H1 (cell line): ENCODE data around the gene MARS1. TPM values are rescaled to one million over a fixed set of nuclear protein-coding genes. Genes with fewer than 3 reads are reported as not detected.

Source experiments
- CTCF ChIA-PET: fragments of 300-600 bp; sonication (Branson Sonifier 250); formaldehyde crosslinking; loops from one replicate; lab custom pipeline; 2021; ENCODE audit not compliant: partially characterized antibody; lab: Charles Lee
- POLR2A ChIA-PET: fragments of 300-600 bp; sonication (Branson Sonifier 250); formaldehyde crosslinking; loops from one replicate; lab custom pipeline; 2021; ENCODE audit warnings: inconsistent platforms; ENCODE audit not compliant: partially characterized antibody; lab: Charles Lee
- DNase-seq, 2 experiments: peaks; one replicate each; pipeline versions ENCODE4 v3.0.0 to v3.0.0-alpha.2; 2010 to 2022; ENCODE audit warnings: low spot score in 2 of 2, low read depth in 1 of 2, mixed read lengths in 1 of 2
- FAIRE-seq: peaks from 2 replicates; lab custom pipeline; 2011; peaks lifted over from hg19 to GRCh38; lab: Jason Lieb, UNC
- H2AFZ ChIP-seq: 2 replicates; pipeline ENCODE4 v1.8.1; 2012; ENCODE audit warnings: low read length, inconsistent platforms
- H2AK5ac ChIP-seq: 2 replicates; pipeline ENCODE4 v1.6.1; 2013; ENCODE audit warnings: low read depth, low read length
- H2BK120ac ChIP-seq: replicated peaks from 2 replicates; pipeline ENCODE3; 2013; ENCODE audit warnings: low read depth, low read length, inconsistent platforms
- H2BK12ac ChIP-seq: 2 replicates; pipeline ENCODE4 v1.6.1; 2013; ENCODE audit warnings: low read depth, low read length
- H2BK15ac ChIP-seq: 2 replicates; pipeline ENCODE4 v1.6.1; 2013; ENCODE audit warnings: low read length
- H2BK20ac ChIP-seq: 2 replicates; pipeline ENCODE4 v1.6.1; 2013; ENCODE audit warnings: low read length
- H2BK5ac ChIP-seq: 2 replicates; pipeline ENCODE4 v1.6.1; 2013; ENCODE audit warnings: low read depth, low read length
- H3K14ac ChIP-seq: 2 replicates; pipeline ENCODE4 v1.6.1; 2013; ENCODE audit warnings: inconsistent platforms; ENCODE audit not compliant: insufficient read length
- H3K18ac ChIP-seq: 2 replicates; pipeline ENCODE4 v1.6.1; 2013; ENCODE audit warnings: low read length; ENCODE audit errors: extremely low read depth
- H3K23ac ChIP-seq: 2 replicates; pipeline ENCODE4 v1.6.1; 2013; ENCODE audit warnings: inconsistent platforms; ENCODE audit not compliant: insufficient read length
- H3K23me2 ChIP-seq: 2 replicates; pipeline ENCODE4 v1.6.1; 2013; ENCODE audit warnings: low read depth, low read length
- H3K27ac ChIP-seq: 2 replicates; pipeline ENCODE4 v1.6.1; 2011; ENCODE audit warnings: low read depth, low read length, inconsistent platforms
- H3K27me3 ChIP-seq, 4 experiments: replicated peaks in 1 of 4; 1 replicate in 1 of 4; 2 replicates in 3 of 4; pipeline versions ENCODE4 v1.6.1 to v1.8.1; 2011 to 2013; ENCODE audit warnings: low read length in 3 of 4, mild to moderate bottlenecking in 3 of 4, inconsistent platforms in 2 of 4, mixed read lengths in 2 of 4, moderate library complexity in 1 of 4; ENCODE audit not compliant: control insufficient read depth in 3 of 4, insufficient read depth in 3 of 4; ENCODE audit errors: extremely low read depth in 1 of 4
- H3K36me3 ChIP-seq, 4 experiments: 2 replicates each; pipeline versions ENCODE4 v1.6.1 to v1.8.1; 2011 to 2013; ENCODE audit warnings: mild to moderate bottlenecking in 4 of 4, low read length in 3 of 4, moderate library complexity in 2 of 4, control low read depth in 1 of 4, inconsistent platforms in 1 of 4; ENCODE audit not compliant: insufficient read depth in 4 of 4, control insufficient read depth in 2 of 4
- H3K4ac ChIP-seq: replicated peaks from 2 replicates; pipeline ENCODE3; 2013; ENCODE audit warnings: low read length, low read depth, mixed read lengths, inconsistent platforms; ENCODE audit not compliant: insufficient read length
- H3K4me1 ChIP-seq, 4 experiments: replicated peaks in 1 of 4; 1 replicate in 1 of 4; 2 replicates in 3 of 4; pipeline versions ENCODE4 v1.6.1 to v1.8.1; 2011 to 2013; ENCODE audit warnings: low read length in 3 of 4, inconsistent platforms in 2 of 4, mixed read lengths in 1 of 4; ENCODE audit not compliant: insufficient read depth in 4 of 4, control insufficient read depth in 3 of 4
- H3K4me2 ChIP-seq, 2 experiments: 2 replicates each; pipeline versions ENCODE4 v1.6.1 to v1.8.1; 2011 to 2013; ENCODE audit warnings: low read depth in 2 of 2, low read length in 2 of 2, control low read depth in 1 of 2, inconsistent platforms in 1 of 2, mild to moderate bottlenecking in 1 of 2; ENCODE audit not compliant: insufficient read depth in 1 of 2
- H3K4me3 ChIP-seq, 4 experiments: fragments of 200-600, 300-600 bp in 1 of 4; sonication (generic), shearing (Covaris generic), sonication (Bioruptor Twin) in 1 of 4; 2 replicates each; pipeline versions ENCODE4 v1.5.1 to v1.8.1; 2011 to 2016; ENCODE audit warnings: low read length in 4 of 4, low read depth in 3 of 4, control low read depth in 2 of 4, inconsistent platforms in 2 of 4, mild to moderate bottlenecking in 2 of 4, mixed read lengths in 1 of 4, moderate library complexity in 1 of 4; ENCODE audit not compliant: insufficient read depth in 2 of 4; ENCODE audit errors: extremely low read depth in 1 of 4
- H3K56ac ChIP-seq: replicated peaks from 2 replicates; pipeline ENCODE3; 2013; ENCODE audit warnings: low read depth, mild to moderate bottlenecking, mixed read lengths, low read length, inconsistent platforms; ENCODE audit not compliant: insufficient read length
- H3K79me1 ChIP-seq: 2 replicates; pipeline ENCODE4 v1.6.1; 2013; ENCODE audit warnings: low read depth, low read length, control low read depth
- H3K79me2 ChIP-seq, 2 experiments: 2 replicates each; pipeline versions ENCODE4 v1.6.1 to v1.8.1; 2012 to 2013; ENCODE audit warnings: low read length in 2 of 2, mild to moderate bottlenecking in 2 of 2, inconsistent platforms in 1 of 2; ENCODE audit not compliant: insufficient read depth in 2 of 2, control insufficient read depth in 1 of 2
- H3K9ac ChIP-seq, 4 experiments: replicated peaks in 1 of 4; 1 replicate in 1 of 4; 2 replicates in 3 of 4; pipeline versions ENCODE4 v1.6.1 to v1.8.1; 2011 to 2013; ENCODE audit warnings: low read depth in 3 of 4, low read length in 3 of 4, control low read depth in 2 of 4, mild to moderate bottlenecking in 2 of 4, moderate library complexity in 2 of 4, inconsistent platforms in 1 of 4; ENCODE audit errors: extremely low read depth in 1 of 4
- H3K9me3 ChIP-seq, 2 experiments: 2 replicates each; pipeline versions ENCODE4 v1.6.1 to v1.8.1; 2012 to 2013; ENCODE audit warnings: mild to moderate bottlenecking in 2 of 2, moderate library complexity in 2 of 2, control low read depth in 1 of 2, inconsistent platforms in 1 of 2, low read depth in 1 of 2, low read length in 1 of 2, mixed read lengths in 1 of 2; ENCODE audit not compliant: insufficient read depth in 2 of 2
- H4K20me1 ChIP-seq, 2 experiments: replicated peaks in 1 of 2; 2 replicates each; pipeline versions ENCODE3 to v1.8.1; 2011 to 2013; ENCODE audit warnings: inconsistent platforms in 2 of 2, low read length in 2 of 2, mild to moderate bottlenecking in 1 of 2; ENCODE audit not compliant: insufficient read depth in 2 of 2, control insufficient read depth in 1 of 2
- H4K5ac ChIP-seq: 2 replicates; pipeline ENCODE4 v1.6.1; 2013; ENCODE audit warnings: low read length, low read depth, mixed read lengths, inconsistent platforms; ENCODE audit not compliant: insufficient read length
- H4K8ac ChIP-seq: 2 replicates; pipeline ENCODE4 v1.8.0; 2013; ENCODE audit warnings: mild to moderate bottlenecking, moderate library complexity, low read length, inconsistent platforms; ENCODE audit not compliant: insufficient read depth; ENCODE audit errors: extremely low read depth
- H4K91ac ChIP-seq: replicated peaks from 2 replicates; pipeline ENCODE3; 2013; ENCODE audit warnings: low read length, mixed read lengths, inconsistent platforms; ENCODE audit not compliant: insufficient read length
- ASH2L ChIP-seq: fragments of 200-600, 300-600 bp; sonication (generic); IDR thresholded peaks from one replicate; pipeline ENCODE4 v1.7.1; 2017; ENCODE audit warnings: low read length
- BCL11A ChIP-seq, 2 experiments: IDR thresholded peaks; one replicate each; pipeline ENCODE4 v1.6.1; 2011; ENCODE audit warnings: low read depth in 2 of 2, low read length in 2 of 2, mild to moderate bottlenecking in 2 of 2
- CBX8 ChIP-seq: fragments of 300-800, 300-1000 bp; sonication (generic); IDR thresholded peaks from 2 replicates; pipeline ENCODE4 v1.7.1; 2016; ENCODE audit warnings: low read depth, low read length, borderline replicate concordance
- CHD1 ChIP-seq: IDR thresholded peaks from 2 replicates; pipeline ENCODE4 v1.6.1; 2012; ENCODE audit warnings: low read depth, low read length, improper control_type of control experiment
- EGR1 ChIP-seq: IDR thresholded peaks from 2 replicates; pipeline ENCODE4 v1.6.1; 2011; ENCODE audit warnings: low read depth, low read length, borderline replicate concordance
- GABPA ChIP-seq: IDR thresholded peaks from 2 replicates; pipeline ENCODE4 v1.6.1; 2011; ENCODE audit warnings: mild to moderate bottlenecking, low read length, moderate library complexity, borderline replicate concordance; ENCODE audit not compliant: insufficient read depth
- JUN ChIP-seq: IDR thresholded peaks from 2 replicates; pipeline ENCODE4 v1.6.1; 2011; ENCODE audit warnings: low read depth, mild to moderate bottlenecking, improper control_type of control experiment, low read length
- JUND ChIP-seq: IDR thresholded peaks from 2 replicates; pipeline ENCODE4 v1.6.1; 2011; ENCODE audit warnings: mild to moderate bottlenecking, improper control_type of control experiment, low read length
- NANOG ChIP-seq: IDR thresholded peaks from 2 replicates; pipeline ENCODE4 v1.6.1; 2011; ENCODE audit warnings: low read length, low read depth, mild to moderate bottlenecking, inconsistent platforms; ENCODE audit not compliant: insufficient read depth, poor library complexity, severe bottlenecking
- RFX5 ChIP-seq: IDR thresholded peaks from 2 replicates; pipeline ENCODE4 v1.6.1; 2011; ENCODE audit warnings: low read depth, low read length, improper control_type of control experiment, borderline replicate concordance
- RXRA ChIP-seq: IDR thresholded peaks from 2 replicates; pipeline ENCODE4 v1.6.1; 2011; ENCODE audit warnings: low read depth, mild to moderate bottlenecking, low read length, moderate library complexity; ENCODE audit not compliant: insufficient read depth
- SP2 ChIP-seq: IDR thresholded peaks from 2 replicates; pipeline ENCODE4 v1.6.1; 2012; ENCODE audit warnings: mild to moderate bottlenecking, low read length, inconsistent platforms
- SUZ12 ChIP-seq: fragments of 200-600 bp; sonication (generic); IDR thresholded peaks from 2 replicates; pipeline ENCODE4 v1.6.1; 2012; ENCODE audit warnings: mild to moderate bottlenecking, inconsistent platforms, low read length, moderate library complexity, mixed read lengths
- YY1 ChIP-seq: IDR thresholded peaks from 2 replicates; pipeline ENCODE4 v1.6.1; 2011; ENCODE audit warnings: low read depth, mild to moderate bottlenecking, low read length
- WGBS, 2 experiments: shearing (Covaris generic) in 1 of 2; methylation state at CpG; one replicate each; pipeline versions ENCODE4 v1.1.6 to v1.1.7; 2013 to 2015; ENCODE audit warnings: low lambda C conversion rate in 2 of 2, mixed read lengths in 2 of 2, inconsistent platforms in 1 of 2, low coverage in 1 of 2, missing lambda C conversion rate in 1 of 2; ENCODE audit not compliant: insufficient replicate concordance in 2 of 2, insufficient coverage in 1 of 2, insufficient read length in 1 of 2; ENCODE audit errors: extremely low coverage in 1 of 2, missing lambda C conversion rate in 1 of 2; 5-methylcytosine and 5-hydroxymethylcytosine counted together
- polyA plus RNA-seq, 7 experiments: library from polyadenylated mRNA; depleted of rRNA in 3 of 7; stranded (reverse) in 5 of 7; unstranded in 2 of 7; fragments of >200 nt in 5 of 7; fragments of 200-250 nt in 2 of 7; gene quantifications; 1 replicate in 5 of 7; 2 replicates in 1 of 7; 4 replicates in 1 of 7; pipeline versions ENCODE4 v1.2.1 to v1.2.3, GENCODE V29; 2011 to 2013; ENCODE audit warnings: missing spikeins in 2 of 7, mixed read lengths in 2 of 7
- total RNA-seq: library from RNA; stranded (reverse); fragmentation: NEBNext Ultra II Directional; extraction: Animal tissue kit (Norgen Biotek cat#: 25700); gene quantifications from 2 replicates; pipeline ENCODE4 v1.2.1, GENCODE V29; 2021

Gene MARS1
- total and polyA plus RNA-seq, 2 of the 8 experiments (the other 6 are each of a cell fraction or from before 2014, with no cell fraction given), result 194 to 407 TPM

- Histone ChIP-seq H3K23ac (no peak overlapping the region), H3K9me3 (no peaks in the 10 kb centered on the region), H3K79me2 (peaks cover 0 to 11% of the 10 kb centered on the region in 2 experiments; a peak in 1 of 4 replicates), H2AK5ac (no peak overlapping the region), H3K36me3 (peaks cover 0 to 7% (median 5%) of the 10 kb centered on the region in 4 experiments; a peak in 3 of 8 replicates), H3K4ac (no peak overlapping the region), H4K5ac (no peak overlapping the region), H3K56ac (no peak overlapping the region), H3K23me2 (no peaks in the 10 kb centered on the region; the same call in 1 of the 2 replicates), H3K27ac (no peak overlapping the region), H2BK120ac (no peak overlapping the region), H3K4me3 (no peak overlapping the region), H2BK5ac (no peak overlapping the region), H3K9ac (no peak overlapping the region), H4K8ac (no peak overlapping the region; the same call in 1 of the 2 replicates), H2BK12ac (no peak overlapping the region), H4K20me1 (peaks cover 0 to 4% of the 10 kb centered on the region in 2 experiments), H3K18ac (no peak overlapping the region), H2BK20ac (no peak overlapping the region), H3K79me1 (peaks cover 8% of the 10 kb centered on the region; the same call in 1 of the 2 replicates), H2AFZ (no peak overlapping the region), H2BK15ac (no peak overlapping the region), H3K4me2 (no peak overlapping the region), H3K14ac (no peak overlapping the region), H3K4me1 (no peaks in the 10 kb centered on the region), H4K91ac (no peak overlapping the region), H3K27me3 (no peaks in the 10 kb centered on the region)
- DNase-seq (no peak), FAIRE-seq (no peak)
- POLR2A ChIA-PET, result no interaction called here
- CTCF ChIA-PET, result no interaction called here
- TF ChIP-seq NANOG (no peak), ASH2L (no peak), CHD1 (no peak), SP2 (no peak), JUND (no peak), GABPA (no peak), SUZ12 (no peak), JUN (no peak), BCL11A (IDR thresholded peaks at IDR 0.05; ENCODE audit: low read depth in 2 of 2, low read length in 2 of 2) (no peak), YY1 (no peak), RXRA (no peak), CBX8 (no peak), EGR1 (no peak), RFX5 (no peak)
- WGBS, 2 experiments, result 93% methylated on average over 4 of the region's 4 CpGs; no CpG with 5 or more reads in 1 of the 2 experiments
Measured at GRCh38 chr12:57558864-57559263, 71.0 kb downstream of the MARS1 start.
